Endothelial cell of umbilical vein (primary cell): ENCODE measurements around the gene DPP6. TPM values are rescaled to one million over a fixed set of nuclear protein-coding genes. Genes with fewer than 3 reads are reported as not detected.
"Not testable (repeated sequence)": the region's sequence is repeated elsewhere in the genome, so short reads cannot be mapped to it uniquely, and the experiment has no call there.

Experiments used
- BruUV-seq: library from RNA; stranded (reverse); fragments of 400-500 nt; replicated peaks from 2 replicates; lab custom pipeline; 2021; lab: Mats Ljungman, UMichigan
- CTCF ChIA-PET: fragments of 300-600, 350-600 bp; sonication (Branson Sonifier 250); formaldehyde crosslinking; loops from one replicate; lab custom pipeline; 2021; ENCODE audit warnings: antibody characterized with exemption, inconsistent platforms; lab: Charles Lee
- POLR2A ChIA-PET: fragments of 300-600, 350-600 bp; sonication (Branson Sonifier 250); formaldehyde crosslinking; loops from one replicate; lab custom pipeline; 2021; ENCODE audit warnings: antibody characterized with exemption, inconsistent platforms; lab: Charles Lee
- DNase-seq: peaks from one replicate; pipeline ENCODE4 v3.0.0-alpha.2; 2011; ENCODE audit warnings: low read depth, low spot score
- FAIRE-seq: peaks from 2 replicates; lab custom pipeline; 2011; peaks lifted over from hg19 to GRCh38; lab: Jason Lieb, UNC
- H2AFZ ChIP-seq: 2 replicates; pipeline ENCODE4 v1.6.0; 2012; ENCODE audit warnings: low read depth, low read length, control low read depth, inconsistent platforms
- H3K27ac ChIP-seq: 2 replicates; pipeline ENCODE4 v1.5.1; 2011; ENCODE audit warnings: low read depth, mild to moderate bottlenecking, control low read depth, low read length, moderate library complexity; ENCODE audit not compliant: insufficient read depth
- H3K27me3 ChIP-seq, 2 experiments: 2 replicates each; pipeline versions ENCODE4 v1.6.0 to v1.6.1; 2011; ENCODE audit warnings: low read length in 2 of 2, mixed read lengths in 1 of 2; ENCODE audit not compliant: control insufficient read depth in 2 of 2, insufficient read depth in 2 of 2
- H3K36me3 ChIP-seq, 2 experiments: 2 replicates in 1 of 2; 3 replicates in 1 of 2; pipeline ENCODE4 v1.5.1; 2011; ENCODE audit warnings: low read length in 2 of 2, mild to moderate bottlenecking in 1 of 2, moderate library complexity in 1 of 2; ENCODE audit not compliant: control insufficient read depth in 2 of 2, insufficient read depth in 2 of 2; ENCODE audit errors: extremely low read depth in 1 of 2
- H3K4me1 ChIP-seq: 3 replicates; pipeline ENCODE4 v1.5.1; 2011; ENCODE audit warnings: mild to moderate bottlenecking, low read length; ENCODE audit not compliant: control insufficient read depth, insufficient read depth; ENCODE audit errors: extremely low read depth
- H3K4me2 ChIP-seq: 2 replicates; pipeline ENCODE4 v1.6.1; 2011; ENCODE audit warnings: low read length, control low read depth, mixed read lengths; ENCODE audit not compliant: insufficient read depth
- H3K4me3 ChIP-seq, 3 experiments: fragments of 200-600 bp in 1 of 3; sonication (generic), shearing (Covaris generic) in 1 of 3; replicated peaks in 1 of 3; 2 replicates each; pipeline ENCODE4 v1.5.1; 2011 to 2016; ENCODE audit warnings: control low read depth in 3 of 3, low read length in 3 of 3, mild to moderate bottlenecking in 2 of 3, inconsistent platforms in 1 of 3, low read depth in 1 of 3, moderate library complexity in 1 of 3; ENCODE audit not compliant: insufficient read depth in 1 of 3
- H3K79me2 ChIP-seq: 2 replicates; pipeline ENCODE4 v1.6.0; 2012; ENCODE audit warnings: low read length, inconsistent platforms; ENCODE audit not compliant: control insufficient read depth, insufficient read depth
- H3K9ac ChIP-seq: replicated peaks from 2 replicates; pipeline ENCODE3; 2011; ENCODE audit warnings: low read length, control low read depth; ENCODE audit not compliant: insufficient read depth; ENCODE audit errors: extremely low read depth
- H3K9me1 ChIP-seq: replicated peaks from 3 replicates; pipeline ENCODE4 v1.6.0; 2011; ENCODE audit warnings: mild to moderate bottlenecking, low read length; ENCODE audit not compliant: control insufficient read depth, insufficient read depth; ENCODE audit errors: extremely low read depth
- H3K9me3 ChIP-seq: replicated peaks from 2 replicates; pipeline ENCODE4 v1.5.1; 2012; ENCODE audit warnings: low read length, inconsistent platforms; ENCODE audit not compliant: control insufficient read depth, insufficient read depth
- H4K20me1 ChIP-seq: replicated peaks from 2 replicates; pipeline ENCODE3; 2011; ENCODE audit warnings: mild to moderate bottlenecking, low read length; ENCODE audit not compliant: control insufficient read depth, insufficient read depth; ENCODE audit errors: extremely low read depth
- CTCF ChIP-seq, 2 donors: IDR thresholded peaks; 1 replicate in 1 of 2; 2 replicates in 1 of 2; pipeline ENCODE4 v1.5.1; 2011; ENCODE audit warnings: low read length in 2 of 2, mild to moderate bottlenecking in 2 of 2, moderate library complexity in 2 of 2, control low read depth in 1 of 2, inconsistent platforms in 1 of 2, low read depth in 1 of 2; ENCODE audit not compliant: insufficient read depth in 1 of 2; ENCODE audit errors: extremely low read depth in 1 of 2
- EZH2 ChIP-seq: IDR thresholded peaks from 2 replicates; pipeline ENCODE4 v1.6.1; 2012; ENCODE audit warnings: borderline replicate concordance, low read depth, mild to moderate bottlenecking, moderate library complexity, low read length, inconsistent platforms; ENCODE audit not compliant: severe bottlenecking
- FOS ChIP-seq: IDR thresholded peaks from 2 replicates; pipeline ENCODE4 v1.6.1; 2011; ENCODE audit warnings: mild to moderate bottlenecking, low read length, moderate library complexity, borderline replicate concordance; ENCODE audit not compliant: insufficient read depth
- GATA2 ChIP-seq: IDR thresholded peaks from 2 replicates; pipeline ENCODE4 v1.7.0; 2011; ENCODE audit warnings: low read depth, mild to moderate bottlenecking, moderate library complexity, mixed read lengths, low read length; ENCODE audit not compliant: insufficient read length, insufficient read depth
- JUN ChIP-seq: IDR thresholded peaks from 2 replicates; pipeline ENCODE4 v1.6.1; 2011; ENCODE audit warnings: borderline replicate concordance, low read depth; ENCODE audit not compliant: insufficient read length, insufficient read depth
- MYC ChIP-seq: IDR thresholded peaks from one replicate; pipeline ENCODE4 v1.6.1; 2011; ENCODE audit warnings: mild to moderate bottlenecking, low read depth, low read length
- POLR2A ChIP-seq: IDR thresholded peaks from 2 replicates; pipeline ENCODE4 v1.6.1; 2012; ENCODE audit warnings: low read depth, mild to moderate bottlenecking, control low read depth, low read length
- POLR2AphosphoS5 ChIP-seq: IDR thresholded peaks from 2 replicates; pipeline ENCODE4 v1.6.1; 2012; ENCODE audit warnings: low read depth, mild to moderate bottlenecking, control low read depth, low read length, moderate library complexity; ENCODE audit not compliant: insufficient read depth
- dilution Hi-C: fragments of 300-500 bp; cut with MboI; formaldehyde crosslinking; loops from one replicate; pipeline ENCODE4 v1.15.0; 2019; ENCODE audit warnings: low sequenced_read_pairs; ENCODE audit not compliant: extremely low pct_ligation_motif_present
- intact Hi-C: fragments of 100-400 bp; cut with micrococcal nuclease; formaldehyde crosslinking; loops from one replicate; pipeline ENCODE4 v1.10.0; 2022
- polyA plus RNA-seq, 4 experiments: library from polyadenylated mRNA; depleted of rRNA in 3 of 4; stranded (reverse) in 3 of 4; unstranded in 1 of 4; fragments of >200 nt; gene quantifications; 2 replicates each; pipeline versions ENCODE4 v1.2.1 to v1.2.3, GENCODE V29; 2011 to 2012; ENCODE audit warnings: missing spikeins in 1 of 4
- total RNA-seq: library from RNA; stranded (reverse); gene quantifications from 2 replicates; pipeline ENCODE4 v1.2.3, GENCODE V29; 2021
- TF ChIP-seq, protein P1 (sequence below): IDR thresholded peaks from 2 replicates; pipeline ENCODE4 v1.6.1; 2011; ENCODE audit not compliant: insufficient read depth, insufficient read length

DPP6 gene
- total and polyA plus RNA-seq, 2 donors (not counting 3 experiments of a cell fraction or from before 2014, with no cell fraction given): not detected

GRCh38 chr7:154919344-154920225 is 867.4 kb downstream of the DPP6 start:
- DNase-seq (no peak), FAIRE-seq (no peak)
- Histone ChIP-seq H3K4me1 (no peaks in the 10 kb centered on the region), H3K9me3 (no peaks in the 10 kb centered on the region), H3K27ac (no peak overlapping the region), H3K27me3 (peaks cover 0 to 8% of the 10 kb centered on the region in 2 experiments), H3K9ac (no peak overlapping the region), H4K20me1 (no peaks in the 10 kb centered on the region), H3K79me2 (no peaks in the 10 kb centered on the region), H2AFZ (no peak overlapping the region), H3K4me3 (no peak overlapping the region), H3K9me1 (no peaks in the 10 kb centered on the region), H3K4me2 (no peak overlapping the region), H3K36me3 (no peaks in the 10 kb centered on the region)
- dilution Hi-C loops: no loop called here
- POLR2A ChIA-PET: no interaction called here
- CTCF ChIA-PET: interaction anchor here (2.7 kb wide), 1 partner anchor 8 kb away, joined by 8 read pairs; no protein-coding TSS in a partner anchor
- TF ChIP-seq FOS: no peak
- TF ChIP-seq POLR2A: no peak
- TF ChIP-seq MYC: no peak
- no peak for TF ChIP-seq JUN
- TF ChIP-seq, protein P1, sequence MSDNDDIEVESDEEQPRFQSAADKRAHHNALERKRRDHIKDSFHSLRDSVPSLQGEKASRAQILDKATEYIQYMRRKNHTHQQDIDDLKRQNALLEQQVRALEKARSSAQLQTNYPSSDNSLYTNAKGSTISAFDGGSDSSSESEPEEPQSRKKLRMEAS: no peak
- no peak for TF ChIP-seq CTCF (IDR thresholded peaks at IDR 0.05; ENCODE audit: extremely low read depth in 1 of 2, insufficient read depth in 1 of 2, low read depth in 1 of 2, low read length in 2 of 2)
- no peak for TF ChIP-seq EZH2
- TF ChIP-seq GATA2: no peak
- no peak for TF ChIP-seq POLR2AphosphoS5
- BruUV-seq: no TSS peak
- intact Hi-C loops: no loop called here

- POLR2A ChIA-PET, H3K4me3 ChIP-seq, H3K27me3 ChIP-seq, H3K9me1 ChIP-seq, intact Hi-C loops, H2AFZ ChIP-seq, FAIRE-seq, DNase-seq, H3K79me2 ChIP-seq, H3K9me3 ChIP-seq, H4K20me1 ChIP-seq, BruUV-seq, H3K9ac ChIP-seq, H3K27ac ChIP-seq, H3K4me2 ChIP-seq, H3K36me3 ChIP-seq, dilution Hi-C loops, H3K4me1 ChIP-seq: not testable (repeated sequence)
- CTCF ChIA-PET: interaction anchor here (1.6 to 3.5 kb wide), 5 partner anchors 9 to 457 kb away, joined by 5 to 18 read pairs (median 8); no protein-coding TSS in a partner anchor
Observed at GRCh38 chr7:154922472-154922871, 870.3 kb downstream of the DPP6 start.
